ENCODE data around the gene TMEM86B. TPM values are rescaled to one million over a fixed set of nuclear protein-coding genes. Genes with fewer than 3 reads are reported as not detected.

TMEM86B gene
- total RNA-seq, 1 experiment from 2014 or later = 14.2 TPM

DNA sequence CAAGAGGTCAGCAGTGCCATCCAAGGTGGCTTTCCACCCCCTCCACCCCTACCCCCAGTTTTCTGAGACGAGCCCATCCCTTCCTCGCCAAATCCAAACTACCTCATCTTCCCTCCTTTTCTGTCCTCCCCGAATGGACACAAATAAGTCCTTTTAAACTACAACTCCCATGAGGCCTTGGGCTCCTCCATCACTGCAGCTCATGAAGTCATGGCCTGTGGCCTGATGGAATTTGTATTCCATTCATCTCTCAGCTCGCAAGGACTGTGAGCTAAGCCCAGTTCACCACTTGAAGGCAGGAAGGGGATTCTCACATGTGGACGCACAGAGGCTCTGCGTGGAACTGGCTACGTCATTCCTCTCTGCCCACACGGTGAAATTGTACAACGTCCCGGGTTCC, 31.8 kb downstream of the TMEM86B start:
- no TSS peak for BruUV-seq (replicated peaks)
- DNase-seq (ENCODE audit: low read depth, low spot score) (no peak), ATAC-seq (peak; percentile 76)
- Histone ChIP-seq H3K9me3 (ENCODE audit: control insufficient read depth, insufficient read depth, low read depth, low read length) (no peaks in the 10 kb centered on the region), H3K4me1 (ENCODE audit: control insufficient read depth, insufficient read depth, low read length) (no peaks in the 10 kb centered on the region), H3K27ac (ENCODE audit: low read length) (no peak overlapping the region), H3K4me3 (ENCODE audit: low read depth in 2 of 2, low read length in 2 of 2) (no peak overlapping the region), H3K27me3 (ENCODE audit: control insufficient read depth, insufficient read depth, low read length) (no peaks in the 10 kb centered on the region), H3K36me3 (ENCODE audit: control insufficient read depth, insufficient read depth, low read length) (peaks cover 12% of the 10 kb centered on the region; the same call in 1 of the 2 replicates)
- TF ChIP-seq SIN3A (IDR thresholded peaks at IDR 0.05; ENCODE audit: borderline replicate concordance, insufficient read depth, low read depth, low read length) (no peak), POLR2AphosphoS5 (IDR thresholded peaks at IDR 0.05; ENCODE audit: low read depth, low read length) (no peak), TCF7L2 (IDR thresholded peaks at IDR 0.05; ENCODE audit: low read depth, low read length) (no peak)
- TF ChIP-seq, protein P1, sequence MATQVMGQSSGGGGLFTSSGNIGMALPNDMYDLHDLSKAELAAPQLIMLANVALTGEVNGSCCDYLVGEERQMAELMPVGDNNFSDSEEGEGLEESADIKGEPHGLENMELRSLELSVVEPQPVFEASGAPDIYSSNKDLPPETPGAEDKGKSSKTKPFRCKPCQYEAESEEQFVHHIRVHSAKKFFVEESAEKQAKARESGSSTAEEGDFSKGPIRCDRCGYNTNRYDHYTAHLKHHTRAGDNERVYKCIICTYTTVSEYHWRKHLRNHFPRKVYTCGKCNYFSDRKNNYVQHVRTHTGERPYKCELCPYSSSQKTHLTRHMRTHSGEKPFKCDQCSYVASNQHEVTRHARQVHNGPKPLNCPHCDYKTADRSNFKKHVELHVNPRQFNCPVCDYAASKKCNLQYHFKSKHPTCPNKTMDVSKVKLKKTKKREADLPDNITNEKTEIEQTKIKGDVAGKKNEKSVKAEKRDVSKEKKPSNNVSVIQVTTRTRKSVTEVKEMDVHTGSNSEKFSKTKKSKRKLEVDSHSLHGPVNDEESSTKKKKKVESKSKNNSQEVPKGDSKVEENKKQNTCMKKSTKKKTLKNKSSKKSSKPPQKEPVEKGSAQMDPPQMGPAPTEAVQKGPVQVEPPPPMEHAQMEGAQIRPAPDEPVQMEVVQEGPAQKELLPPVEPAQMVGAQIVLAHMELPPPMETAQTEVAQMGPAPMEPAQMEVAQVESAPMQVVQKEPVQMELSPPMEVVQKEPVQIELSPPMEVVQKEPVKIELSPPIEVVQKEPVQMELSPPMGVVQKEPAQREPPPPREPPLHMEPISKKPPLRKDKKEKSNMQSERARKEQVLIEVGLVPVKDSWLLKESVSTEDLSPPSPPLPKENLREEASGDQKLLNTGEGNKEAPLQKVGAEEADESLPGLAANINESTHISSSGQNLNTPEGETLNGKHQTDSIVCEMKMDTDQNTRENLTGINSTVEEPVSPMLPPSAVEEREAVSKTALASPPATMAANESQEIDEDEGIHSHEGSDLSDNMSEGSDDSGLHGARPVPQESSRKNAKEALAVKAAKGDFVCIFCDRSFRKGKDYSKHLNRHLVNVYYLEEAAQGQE (IDR thresholded peaks at IDR 0.05; ENCODE audit: insufficient read depth in 1 of 2, low read depth in 2 of 2, low read length in 1 of 2) = no peak
- TF ChIP-seq, protein P2, sequence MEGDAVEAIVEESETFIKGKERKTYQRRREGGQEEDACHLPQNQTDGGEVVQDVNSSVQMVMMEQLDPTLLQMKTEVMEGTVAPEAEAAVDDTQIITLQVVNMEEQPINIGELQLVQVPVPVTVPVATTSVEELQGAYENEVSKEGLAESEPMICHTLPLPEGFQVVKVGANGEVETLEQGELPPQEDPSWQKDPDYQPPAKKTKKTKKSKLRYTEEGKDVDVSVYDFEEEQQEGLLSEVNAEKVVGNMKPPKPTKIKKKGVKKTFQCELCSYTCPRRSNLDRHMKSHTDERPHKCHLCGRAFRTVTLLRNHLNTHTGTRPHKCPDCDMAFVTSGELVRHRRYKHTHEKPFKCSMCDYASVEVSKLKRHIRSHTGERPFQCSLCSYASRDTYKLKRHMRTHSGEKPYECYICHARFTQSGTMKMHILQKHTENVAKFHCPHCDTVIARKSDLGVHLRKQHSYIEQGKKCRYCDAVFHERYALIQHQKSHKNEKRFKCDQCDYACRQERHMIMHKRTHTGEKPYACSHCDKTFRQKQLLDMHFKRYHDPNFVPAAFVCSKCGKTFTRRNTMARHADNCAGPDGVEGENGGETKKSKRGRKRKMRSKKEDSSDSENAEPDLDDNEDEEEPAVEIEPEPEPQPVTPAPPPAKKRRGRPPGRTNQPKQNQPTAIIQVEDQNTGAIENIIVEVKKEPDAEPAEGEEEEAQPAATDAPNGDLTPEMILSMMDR (IDR thresholded peaks at IDR 0.05) = no peak
- ChIA-PET CTCF (no interaction called here), POLR2A (no interaction called here)
- intact Hi-C loops (cut with micrococcal nuclease; ENCODE audit: unreplicated experiment) (no loop called here), in situ Hi-C loops (cut with HindIII; ENCODE audit: low pct_unique_long_range_greater_than_20kb, low sequenced_read_pairs) (no loop called here)

DNA sequence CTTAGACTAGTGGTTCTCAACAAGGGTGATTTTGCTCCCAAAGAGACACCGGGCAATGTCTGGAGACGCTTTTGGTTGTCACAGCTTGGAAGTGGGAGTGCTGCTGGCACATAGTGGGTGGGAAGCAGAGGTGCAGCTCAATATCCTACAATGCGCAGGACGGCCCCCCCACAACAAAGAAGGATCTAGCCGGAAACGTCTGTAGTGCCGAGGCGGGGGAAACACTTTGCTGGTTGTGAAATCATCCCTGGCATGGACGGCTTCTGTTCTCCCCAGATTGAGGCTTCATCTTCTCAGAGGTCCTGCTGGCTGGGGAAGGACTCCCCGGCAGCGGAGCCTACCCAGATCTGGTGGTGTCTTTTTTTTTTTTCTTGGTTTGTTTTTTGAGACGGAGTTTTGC, 35.1 kb downstream of the TMEM86B start:
- Histone ChIP-seq H3K4me3 (ENCODE audit: low read depth in 2 of 2, low read length in 2 of 2) (no peak overlapping the region), H3K4me1 (ENCODE audit: control insufficient read depth, insufficient read depth, low read length) (peaks cover 11% of the 10 kb centered on the region; the same call in 1 of the 2 replicates), H3K27me3 (ENCODE audit: control insufficient read depth, insufficient read depth, low read length) (no peaks in the 10 kb centered on the region), H3K36me3 (ENCODE audit: control insufficient read depth, insufficient read depth, low read length) (peaks cover 5% of the 10 kb centered on the region; the same call in 1 of the 2 replicates), H3K9me3 (ENCODE audit: control insufficient read depth, insufficient read depth, low read depth, low read length) (no peaks in the 10 kb centered on the region), H3K27ac (ENCODE audit: low read length) (no peak overlapping the region)
- intact Hi-C loops (cut with micrococcal nuclease; ENCODE audit: unreplicated experiment) = no loop called here
- in situ Hi-C loops (cut with HindIII; ENCODE audit: low pct_unique_long_range_greater_than_20kb, low sequenced_read_pairs) = no loop called here
- no TSS peak for BruUV-seq (replicated peaks)
- ATAC-seq = no peak
- ChIA-PET CTCF (interaction anchor here (0.7 kb wide), 1 partner anchor 224 kb away, joined by 3 read pairs; no protein-coding TSS in a partner anchor), POLR2A (interaction anchor here (0.6 kb wide), 1 partner anchor 21 kb away, joined by 4 read pairs; no protein-coding TSS in a partner anchor)
- no peak for DNase-seq (ENCODE audit: low read depth, low spot score)
- TF ChIP-seq SIN3A (IDR thresholded peaks at IDR 0.05; ENCODE audit: borderline replicate concordance, insufficient read depth, low read depth, low read length) (no peak), TCF7L2 (IDR thresholded peaks at IDR 0.05; ENCODE audit: low read depth, low read length) (no peak), POLR2AphosphoS5 (IDR thresholded peaks at IDR 0.05; ENCODE audit: low read depth, low read length) (no peak)
- TF ChIP-seq, protein P1 (IDR thresholded peaks at IDR 0.05; ENCODE audit: insufficient read depth in 1 of 2, low read depth in 2 of 2, low read length in 1 of 2) = no peak
- TF ChIP-seq, protein P2 (IDR thresholded peaks at IDR 0.05) = no peak
